Measurements from ENCODE around the gene HSPB2. TPM values are rescaled to one million over a fixed set of nuclear protein-coding genes. Genes with fewer than 3 reads are reported as not detected.
A peak's percentile ranks its signal among the peaks of the same experiment; 100 is the strongest.

The HSPB2 gene
- total RNA-seq, 1 experiment from 2014 or later: not detected

DNA sequence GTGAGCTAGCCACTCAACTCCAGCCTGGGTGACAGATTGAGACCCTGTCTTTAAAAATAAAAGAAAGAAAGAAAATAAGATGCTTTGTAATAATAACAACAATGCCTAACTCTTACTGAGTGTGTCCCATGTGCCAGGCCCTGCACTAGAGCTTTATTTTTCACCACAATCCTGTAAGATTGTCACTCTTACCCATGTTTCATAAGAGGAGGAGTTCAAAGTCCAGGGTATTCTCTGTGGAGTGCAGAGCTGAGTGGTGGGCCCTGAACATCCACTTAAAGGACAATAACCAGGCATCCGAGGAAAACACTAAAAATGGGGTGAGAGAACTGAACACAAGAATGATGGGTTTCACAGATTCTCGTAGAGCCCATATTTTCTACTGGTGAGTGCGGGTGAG, 5.3 kb downstream of the HSPB2 start:
- Histone ChIP-seq H3K9me3 (ENCODE audit: control insufficient read depth in 1 of 2, insufficient read depth in 1 of 2, low read depth in 1 of 2, low read length in 2 of 2) (no peaks in the 10 kb centered on the region), H3K27me3 (ENCODE audit: insufficient read depth, low read length) (peaks cover 8% of the 10 kb centered on the region; the same call in 1 of the 2 replicates), H3K4me1 (ENCODE audit: control insufficient read depth in 1 of 2, insufficient read depth in 2 of 2, low read length in 2 of 2) (peaks cover 8 to 17% of the 10 kb centered on the region in 2 experiments; a peak in 3 of 4 replicates), H4K20me1 (ENCODE audit: insufficient read depth) (no peaks in the 10 kb centered on the region), H3K9me2 (ENCODE audit: insufficient read depth) (no peaks in the 10 kb centered on the region), H3K4me2 (ENCODE audit: low read length) (no peak overlapping the region), H3K79me2 (ENCODE audit: insufficient read depth, low read length) (no peaks in the 10 kb centered on the region), H3K9ac (ENCODE audit: low read length) (no peak overlapping the region), H3K36me3 (ENCODE audit: control insufficient read depth in 1 of 2, insufficient read depth in 2 of 2, low read length in 2 of 2) (no peaks in the 10 kb centered on the region), H3K27ac (ENCODE audit: low read depth, low read length) (no peak overlapping the region), H3K4me3 (replicated peaks in 1 of 2; ENCODE audit: low read depth in 1 of 2, low read length in 2 of 2) (no peak overlapping the region), H2AFZ (ENCODE audit: low read depth, low read length, poor library complexity, severe bottlenecking) (peak overlapping the region; percentile 72)
- BruUV-seq (replicated peaks): no TSS peak
- ChIA-PET CTCF (interaction anchor here (2.3 kb wide), 1 partner anchor 14 kb away, joined by 14 read pairs; no protein-coding TSS in a partner anchor), RAD21 (ENCODE audit: low non-redundant PET in 1 of 2, low total read pairs in 2 of 2, uncharacterized antibody in 2 of 2, unreplicated experiment in 2 of 2) (no interaction called here), POLR2A (interaction anchor here (1.2 kb wide), 1 partner anchor 37 kb away, joined by 3 read pairs; no protein-coding TSS in a partner anchor)
- TF ChIP-seq POLR2AphosphoS5 (IDR thresholded peaks at IDR 0.05; ENCODE audit: low read depth, low read length) (no peak), CEBPB (IDR thresholded peaks at IDR 0.05; ENCODE audit: low read depth) (no peak), EZH2 (IDR thresholded peaks at IDR 0.05) (no peak)
- intact Hi-C loops (cut with micrococcal nuclease): no loop called here
- DNase-seq (ENCODE audit: low read depth, low spot score): no peak
- ATAC-seq: no peak

DNA sequence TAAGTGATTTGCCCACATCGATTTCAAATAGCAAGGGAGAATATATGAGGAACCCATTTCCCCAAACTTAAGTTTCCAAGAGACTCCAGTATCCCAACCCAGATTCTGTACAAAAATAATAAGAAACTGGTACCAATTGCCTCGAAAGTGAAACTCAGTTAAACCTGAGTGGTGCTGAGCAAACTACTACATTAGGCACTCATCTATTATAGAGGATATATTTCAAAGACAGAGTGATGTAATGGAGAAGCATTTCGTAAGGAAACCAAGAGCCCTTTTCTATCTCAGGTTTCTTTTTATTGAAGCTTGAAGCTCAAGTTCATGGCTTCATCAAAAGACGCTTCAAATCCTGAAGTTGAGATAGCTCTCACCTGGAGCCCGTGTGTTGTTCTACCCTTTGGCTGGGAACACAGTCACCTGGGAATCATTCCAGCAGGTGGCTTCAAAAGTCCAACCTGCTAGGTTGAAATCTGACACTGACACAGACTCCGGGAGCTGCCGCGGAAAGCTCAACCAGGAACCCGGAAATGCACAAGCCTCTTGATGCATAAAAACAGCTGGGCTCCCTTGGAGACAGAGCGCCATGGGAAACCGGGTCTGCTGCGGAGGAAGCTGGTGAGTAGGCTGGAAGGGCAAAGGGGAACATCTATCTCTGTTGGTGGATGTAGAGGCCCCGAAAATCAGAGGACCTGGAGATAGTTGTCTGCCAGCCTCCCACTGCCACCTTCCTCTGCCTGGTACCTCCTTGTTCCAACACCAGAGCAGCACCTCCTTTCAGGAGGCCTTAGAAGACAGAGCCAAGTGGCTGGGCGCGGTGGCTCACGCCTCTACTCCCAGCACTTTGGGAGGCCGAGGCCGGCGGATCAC, 6.1 kb downstream of the HSPB2 start, which contains the start of gene C11orf52:
TSS of gene C11orf52 (plus strand) at position 524 of the 867 bp plus-strand sequence. CDS start at position 584, 60 bp downstream.
- intact Hi-C loops (cut with micrococcal nuclease): no loop called here
- Histone ChIP-seq H3K9me3 (ENCODE audit: control insufficient read depth in 1 of 2, insufficient read depth in 1 of 2, low read depth in 1 of 2, low read length in 2 of 2) (no peaks in the 10 kb centered on the region), H3K4me1 (ENCODE audit: control insufficient read depth in 1 of 2, insufficient read depth in 2 of 2, low read length in 2 of 2) (peaks cover 8 to 17% of the 10 kb centered on the region in 2 experiments; a peak in 3 of 4 replicates), H3K27ac (ENCODE audit: low read depth, low read length) (peak within 1 kb of the TSS; percentile 44; the same call in 1 of the 2 replicates), H4K20me1 (ENCODE audit: insufficient read depth) (no peaks in the 10 kb centered on the region), H3K79me2 (ENCODE audit: insufficient read depth, low read length) (no peaks in the 10 kb centered on the region), H2AFZ (ENCODE audit: low read depth, low read length, poor library complexity, severe bottlenecking) (peak within 1 kb of the TSS; percentile 72), H3K9me2 (ENCODE audit: insufficient read depth) (no peaks in the 10 kb centered on the region), H3K27me3 (ENCODE audit: insufficient read depth, low read length) (peaks cover 8% of the 10 kb centered on the region; the same call in 1 of the 2 replicates), H3K4me2 (ENCODE audit: low read length) (peak within 1 kb of the TSS; percentile 77), H3K9ac (ENCODE audit: low read length) (peak within 1 kb of the TSS; percentile 35; the same call in 1 of the 2 replicates), H3K4me3 (replicated peaks in 1 of 2; ENCODE audit: low read depth in 1 of 2, low read length in 2 of 2) (peak within 1 kb of the TSS; percentile 32 to 59), H3K36me3 (ENCODE audit: control insufficient read depth in 1 of 2, insufficient read depth in 2 of 2, low read length in 2 of 2) (no peaks in the 10 kb centered on the region)
- ATAC-seq (peak; percentile 97), DNase-seq (ENCODE audit: low read depth, low spot score) (peak; percentile 79)
- ChIA-PET POLR2A (interaction anchor here (1.2 kb wide), 2 partner anchors 8 to 38 kb away, joined by 3 to 6 read pairs; no protein-coding TSS in a partner anchor), CTCF (interaction anchor here (1.2 to 2.3 kb wide), 3 partner anchors 8 to 13 kb away, joined by 4 to 14 read pairs (median 7); no protein-coding TSS in a partner anchor), RAD21 (ENCODE audit: low non-redundant PET in 1 of 2, low total read pairs in 2 of 2, uncharacterized antibody in 2 of 2, unreplicated experiment in 2 of 2) (no interaction called here)
- BruUV-seq (replicated peaks): TSS peak; percentile 67
- 0 out of 2 replicates have a peak, but pooled peaks have one; percentile 5 for TF ChIP-seq JUND (IDR thresholded peaks at IDR 0.05)
- TF ChIP-seq POLR2A (IDR thresholded peaks at IDR 0.05; ENCODE audit: borderline replicate concordance, extremely low read depth, insufficient read depth, insufficient read length): no peak
- TF ChIP-seq, protein P1, sequence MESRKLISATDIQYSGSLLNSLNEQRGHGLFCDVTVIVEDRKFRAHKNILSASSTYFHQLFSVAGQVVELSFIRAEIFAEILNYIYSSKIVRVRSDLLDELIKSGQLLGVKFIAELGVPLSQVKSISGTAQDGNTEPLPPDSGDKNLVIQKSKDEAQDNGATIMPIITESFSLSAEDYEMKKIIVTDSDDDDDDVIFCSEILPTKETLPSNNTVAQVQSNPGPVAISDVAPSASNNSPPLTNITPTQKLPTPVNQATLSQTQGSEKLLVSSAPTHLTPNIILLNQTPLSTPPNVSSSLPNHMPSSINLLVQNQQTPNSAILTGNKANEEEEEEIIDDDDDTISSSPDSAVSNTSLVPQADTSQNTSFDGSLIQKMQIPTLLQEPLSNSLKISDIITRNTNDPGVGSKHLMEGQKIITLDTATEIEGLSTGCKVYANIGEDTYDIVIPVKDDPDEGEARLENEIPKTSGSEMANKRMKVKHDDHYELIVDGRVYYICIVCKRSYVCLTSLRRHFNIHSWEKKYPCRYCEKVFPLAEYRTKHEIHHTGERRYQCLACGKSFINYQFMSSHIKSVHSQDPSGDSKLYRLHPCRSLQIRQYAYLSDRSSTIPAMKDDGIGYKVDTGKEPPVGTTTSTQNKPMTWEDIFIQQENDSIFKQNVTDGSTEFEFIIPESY (IDR thresholded peaks at IDR 0.05; ENCODE audit: extremely low read depth, insufficient replicate concordance, low read length): no peak
- TF ChIP-seq EZH2phosphoT487 (IDR thresholded peaks at IDR 0.05; ENCODE audit: borderline replicate concordance): no peak
- TF ChIP-seq, protein P2, sequence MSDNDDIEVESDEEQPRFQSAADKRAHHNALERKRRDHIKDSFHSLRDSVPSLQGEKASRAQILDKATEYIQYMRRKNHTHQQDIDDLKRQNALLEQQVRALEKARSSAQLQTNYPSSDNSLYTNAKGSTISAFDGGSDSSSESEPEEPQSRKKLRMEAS (IDR thresholded peaks at IDR 0.05): peak; percentile 79
- TF ChIP-seq, protein P3, sequence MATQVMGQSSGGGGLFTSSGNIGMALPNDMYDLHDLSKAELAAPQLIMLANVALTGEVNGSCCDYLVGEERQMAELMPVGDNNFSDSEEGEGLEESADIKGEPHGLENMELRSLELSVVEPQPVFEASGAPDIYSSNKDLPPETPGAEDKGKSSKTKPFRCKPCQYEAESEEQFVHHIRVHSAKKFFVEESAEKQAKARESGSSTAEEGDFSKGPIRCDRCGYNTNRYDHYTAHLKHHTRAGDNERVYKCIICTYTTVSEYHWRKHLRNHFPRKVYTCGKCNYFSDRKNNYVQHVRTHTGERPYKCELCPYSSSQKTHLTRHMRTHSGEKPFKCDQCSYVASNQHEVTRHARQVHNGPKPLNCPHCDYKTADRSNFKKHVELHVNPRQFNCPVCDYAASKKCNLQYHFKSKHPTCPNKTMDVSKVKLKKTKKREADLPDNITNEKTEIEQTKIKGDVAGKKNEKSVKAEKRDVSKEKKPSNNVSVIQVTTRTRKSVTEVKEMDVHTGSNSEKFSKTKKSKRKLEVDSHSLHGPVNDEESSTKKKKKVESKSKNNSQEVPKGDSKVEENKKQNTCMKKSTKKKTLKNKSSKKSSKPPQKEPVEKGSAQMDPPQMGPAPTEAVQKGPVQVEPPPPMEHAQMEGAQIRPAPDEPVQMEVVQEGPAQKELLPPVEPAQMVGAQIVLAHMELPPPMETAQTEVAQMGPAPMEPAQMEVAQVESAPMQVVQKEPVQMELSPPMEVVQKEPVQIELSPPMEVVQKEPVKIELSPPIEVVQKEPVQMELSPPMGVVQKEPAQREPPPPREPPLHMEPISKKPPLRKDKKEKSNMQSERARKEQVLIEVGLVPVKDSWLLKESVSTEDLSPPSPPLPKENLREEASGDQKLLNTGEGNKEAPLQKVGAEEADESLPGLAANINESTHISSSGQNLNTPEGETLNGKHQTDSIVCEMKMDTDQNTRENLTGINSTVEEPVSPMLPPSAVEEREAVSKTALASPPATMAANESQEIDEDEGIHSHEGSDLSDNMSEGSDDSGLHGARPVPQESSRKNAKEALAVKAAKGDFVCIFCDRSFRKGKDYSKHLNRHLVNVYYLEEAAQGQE (IDR thresholded peaks at IDR 0.05; ENCODE audit: low read depth): no peak
- TF ChIP-seq EZH2 (IDR thresholded peaks at IDR 0.05): no peak
- TF ChIP-seq, protein P4, sequence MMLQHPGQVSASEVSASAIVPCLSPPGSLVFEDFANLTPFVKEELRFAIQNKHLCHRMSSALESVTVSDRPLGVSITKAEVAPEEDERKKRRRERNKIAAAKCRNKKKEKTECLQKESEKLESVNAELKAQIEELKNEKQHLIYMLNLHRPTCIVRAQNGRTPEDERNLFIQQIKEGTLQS (IDR thresholded peaks at IDR 0.05): no peak
- no peak for TF ChIP-seq EGR1 (IDR thresholded peaks at IDR 0.05; ENCODE audit: low read depth)
- no peak for TF ChIP-seq SRF (IDR thresholded peaks at IDR 0.05; ENCODE audit: low read depth)
